Thymus (tissue), 11 donors: ENCODE measurements around the gene MOGAT3. TPM values are rescaled to one million over a fixed set of nuclear protein-coding genes. Genes with fewer than 3 reads are reported as not detected.
"Not testable (repeated sequence)": the region's sequence is repeated elsewhere in the genome, so short reads cannot be mapped to it uniquely, and the experiment has no call there.

Source experiments
- DNase-seq, 9 donors: peaks; one replicate each; pipeline ENCODE4 v3.0.0-alpha.2; 2013; ENCODE audit warnings: low spot score in 9 of 9, low read depth in 6 of 9, missing footprints in 1 of 9
- H3K27ac ChIP-seq, 2 donors: one replicate each; pipeline ENCODE4 v1.5.1; 2013; ENCODE audit warnings: control low read depth in 1 of 2, low read depth in 1 of 2, low read length in 1 of 2, mild to moderate bottlenecking in 1 of 2, moderate library complexity in 1 of 2
- H3K27me3 ChIP-seq, 2 donors: one replicate each; pipeline ENCODE4 v1.5.1; 2013; ENCODE audit warnings: low read length in 1 of 2; ENCODE audit not compliant: control insufficient read depth in 2 of 2, insufficient read depth in 1 of 2
- H3K36me3 ChIP-seq, 2 donors: one replicate each; pipeline ENCODE4 v1.5.1; 2013; ENCODE audit warnings: low read length in 1 of 2, mild to moderate bottlenecking in 1 of 2, moderate library complexity in 1 of 2; ENCODE audit not compliant: control insufficient read depth in 2 of 2, insufficient read depth in 2 of 2
- H3K4me1 ChIP-seq, 2 donors: one replicate each; pipeline ENCODE4 v1.5.1; 2013; ENCODE audit warnings: low read length in 2 of 2; ENCODE audit not compliant: control insufficient read depth in 2 of 2, insufficient read depth in 2 of 2
- H3K4me3 ChIP-seq, 2 donors: one replicate each; pipeline ENCODE4 v1.5.1; 2013; ENCODE audit warnings: low read length in 2 of 2, control low read depth in 1 of 2, mild to moderate bottlenecking in 1 of 2
- H3K9me3 ChIP-seq, 2 donors: one replicate each; pipeline ENCODE4 v1.5.1; 2013; ENCODE audit warnings: low read length in 1 of 2, mild to moderate bottlenecking in 1 of 2; ENCODE audit not compliant: control insufficient read depth in 2 of 2, insufficient read depth in 1 of 2
- WGBS: extraction: QIAGEN DNeasy Blood & Tissue Kit; methylation state at CpG from one replicate; pipeline ENCODE4 v1.1.7; 2013; 5-methylcytosine and 5-hydroxymethylcytosine counted together
- polyA plus RNA-seq: library from polyadenylated mRNA; stranded (reverse); fragments of 200-250 nt; gene quantifications from one replicate; pipeline ENCODE4 v1.2.3, GENCODE V29; 2013
- total RNA-seq: library from RNA; stranded (reverse); fragments of 120-200 nt; gene quantifications from one replicate; pipeline ENCODE4 v1.2.4, GENCODE V29; 2013
- donor health status: healthy.

MOGAT3 gene
- total and polyA plus RNA-seq, 2 donors, result 0.11 TPM; not detected in 1

DNA sequence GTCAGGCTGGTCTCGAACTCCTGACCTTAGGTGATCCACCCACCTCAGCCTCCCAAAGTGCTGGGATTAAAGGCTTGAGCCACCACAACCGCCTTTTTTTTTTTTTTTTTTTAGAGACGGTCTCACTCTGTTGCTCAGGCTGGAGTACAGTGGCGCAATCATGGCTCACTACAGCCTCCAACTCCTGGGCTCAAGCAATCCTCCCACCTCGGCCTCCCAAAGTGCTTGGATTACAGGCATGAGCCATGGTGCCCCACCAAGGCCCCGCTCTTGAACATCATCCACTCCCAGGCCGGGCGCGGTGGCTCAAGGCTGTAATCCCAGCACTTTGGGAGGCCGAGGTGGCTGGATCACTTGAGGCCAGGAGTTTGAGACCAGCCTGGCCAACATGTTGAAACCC lies 1.3 kb downstream of the MOGAT3 start:
- H3K4me3 ChIP-seq, DNase-seq, H3K4me1 ChIP-seq, H3K9me3 ChIP-seq, H3K27ac ChIP-seq, H3K36me3 ChIP-seq: not testable (repeated sequence)
- 96% methylated on average over 10 of the region's 10 CpGs for WGBS
- peaks cover 34 to 76% of the 10 kb centered on the region in 2 donors for H3K27me3 ChIP-seq

DNA sequence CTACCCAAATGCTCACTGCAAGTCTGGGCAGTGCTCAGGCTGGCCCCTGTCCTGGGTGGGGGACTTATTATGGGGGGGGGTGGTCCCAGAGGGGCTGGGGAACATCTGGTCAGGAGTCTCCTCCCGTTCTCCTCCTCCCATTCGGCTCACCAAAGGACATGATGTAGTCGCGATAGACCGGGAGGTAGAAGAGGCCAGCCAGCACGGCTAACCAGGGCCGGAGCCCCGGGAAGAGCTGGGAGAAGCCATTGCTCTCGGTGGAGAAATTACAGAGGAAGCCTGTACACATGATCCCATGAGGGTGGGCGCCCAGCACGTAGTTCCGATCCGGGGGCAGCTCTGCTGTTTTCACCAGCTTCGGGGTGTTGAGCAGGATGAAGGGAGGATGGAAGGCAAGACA lies 2.4 kb downstream of the MOGAT3 start:
- WGBS, result 77% methylated on average over 14 of the region's 14 CpGs
- no peaks in the 10 kb centered on the region for H3K4me1 ChIP-seq

DNA sequence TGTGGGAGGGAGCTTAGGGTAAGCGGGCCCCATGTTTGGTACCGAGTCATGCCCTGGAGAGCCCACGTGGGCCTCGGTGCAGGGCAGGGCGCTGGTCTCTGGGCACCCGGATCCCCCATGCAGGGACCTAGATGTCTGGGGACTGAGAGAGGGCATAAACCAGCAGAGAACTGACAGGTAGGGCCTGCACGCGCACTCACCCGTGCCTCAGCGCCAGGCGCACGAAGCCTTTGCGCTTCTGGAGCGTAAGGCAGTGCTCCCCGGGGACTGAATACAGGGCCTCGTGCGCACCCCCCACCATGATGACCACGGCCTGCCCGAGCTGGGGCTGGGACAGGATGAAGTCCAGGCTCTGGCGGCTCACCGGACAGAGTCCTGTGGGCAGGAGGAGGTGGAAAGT lies 2.8 kb downstream of the MOGAT3 start:
- Histone ChIP-seq H3K4me1 (no peaks in the 10 kb centered on the region), H3K9me3 (no peaks in the 10 kb centered on the region), H3K27ac (no peak overlapping the region), H3K36me3 (no peaks in the 10 kb centered on the region), H3K4me3 (no peak overlapping the region), H3K27me3 (peaks cover 27 to 68% of the 10 kb centered on the region in 2 donors)
- 74% methylated on average over 21 of the region's 21 CpGs for WGBS
- no peak for DNase-seq

More for the DNA sequence above, 2.4 kb downstream of the MOGAT3 start:
- Histone ChIP-seq H3K36me3 (no peaks in the 10 kb centered on the region), H3K27me3 (peaks cover 32 to 68% of the 10 kb centered on the region in 2 donors), H3K4me3 (no peak overlapping the region), H3K27ac (no peak overlapping the region), H3K9me3 (no peaks in the 10 kb centered on the region)
- DNase-seq, result no peak

DNA sequence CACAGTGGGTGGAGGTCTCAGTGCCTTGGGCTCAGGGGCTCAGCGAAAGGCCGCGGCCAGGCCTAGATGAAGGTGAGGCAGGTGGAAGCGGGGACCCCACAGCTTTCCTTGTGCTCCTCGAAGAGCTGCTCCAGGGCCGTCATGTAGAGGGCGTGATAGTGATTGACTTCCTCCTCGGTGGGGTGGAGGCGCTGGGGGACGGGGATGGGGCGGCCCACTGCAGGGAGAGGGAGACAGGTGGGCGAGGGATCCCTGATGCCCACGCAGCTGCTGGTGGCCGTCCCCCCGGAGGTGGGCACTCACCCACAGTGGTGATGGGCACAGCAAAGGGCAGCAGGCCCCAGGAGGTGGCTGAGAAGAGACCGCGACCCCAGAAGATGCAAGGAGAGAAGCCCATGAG lies 5.0 kb downstream of the MOGAT3 start:
- peaks cover 8 to 53% of the 10 kb centered on the region in 2 donors for H3K27me3 ChIP-seq
- DNase-seq, result no peak
- H3K4me3 ChIP-seq, result no peak overlapping the region
- H3K4me1 ChIP-seq, result no peaks in the 10 kb centered on the region
- WGBS, result 88% methylated on average over 17 of the region's 17 CpGs
- H3K9me3 ChIP-seq, result no peaks in the 10 kb centered on the region
- H3K36me3 ChIP-seq, result no peaks in the 10 kb centered on the region
- H3K27ac ChIP-seq, result no peak overlapping the region

DNA sequence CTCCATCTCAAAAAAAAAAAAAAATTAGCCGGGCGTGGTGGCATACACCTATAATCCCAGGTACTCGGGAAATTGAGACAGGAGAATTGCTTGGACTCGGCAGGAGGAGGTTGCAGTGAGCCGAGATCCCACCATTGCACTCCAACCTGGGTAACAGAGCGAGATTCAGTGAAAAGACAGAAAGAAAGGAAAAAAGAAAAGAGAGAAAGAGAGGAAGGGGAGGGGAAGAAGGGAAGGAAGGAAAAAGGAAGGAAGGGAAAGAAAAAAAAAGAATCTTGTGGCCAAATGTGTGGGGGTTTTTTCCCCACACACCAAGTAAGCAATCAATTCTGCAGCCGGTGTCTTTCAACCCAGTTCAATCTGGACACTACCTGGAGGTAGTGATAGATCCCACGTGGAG lies 11.7 kb downstream of the MOGAT3 start:
- H3K27me3 ChIP-seq, result peaks cover 0 to 21% of the 10 kb centered on the region in 2 donors

DNA sequence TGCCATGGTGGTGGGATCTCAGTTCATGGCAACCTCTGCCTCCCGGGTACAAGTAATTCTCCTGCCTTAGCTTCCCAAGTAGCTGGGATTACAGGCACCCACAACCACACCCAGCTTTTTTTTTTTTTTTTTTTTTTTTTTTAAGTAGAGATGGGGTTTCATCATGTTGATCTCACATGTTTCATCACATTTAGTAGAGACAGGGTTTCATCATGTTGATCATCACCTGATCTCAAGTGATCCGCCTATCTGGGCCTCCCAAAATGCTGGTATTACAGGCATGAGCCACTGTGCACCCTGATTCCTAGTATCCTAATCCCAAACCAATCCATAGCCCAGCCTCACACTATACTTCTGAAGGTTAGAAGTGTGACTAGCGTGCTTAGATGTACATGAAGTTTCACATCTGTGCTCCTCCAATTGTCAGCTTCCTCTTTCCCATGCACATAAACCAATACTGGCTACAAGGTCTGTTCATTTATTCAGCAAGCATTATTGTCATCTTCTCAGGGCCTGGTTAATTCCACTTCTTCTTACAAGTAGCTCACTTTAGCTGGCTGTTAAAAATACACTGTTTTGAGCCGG lies 13.9 kb downstream of the MOGAT3 start:
- DNase-seq, result no peak
- Histone ChIP-seq H3K27ac (no peak overlapping the region), H3K9me3 (no peaks in the 10 kb centered on the region), H3K4me3 (no peak overlapping the region), H3K27me3 (peaks cover 9 to 24% of the 10 kb centered on the region in 2 donors), H3K4me1 (no peaks in the 10 kb centered on the region), H3K36me3 (no peaks in the 10 kb centered on the region)
- WGBS, result 90% methylated on average over 4 of the region's 4 CpGs

More for the DNA sequence above, 11.7 kb downstream of the MOGAT3 start:
- DNase-seq, result no peak
- Histone ChIP-seq H3K4me1 (no peaks in the 10 kb centered on the region), H3K9me3 (no peaks in the 10 kb centered on the region), H3K36me3 (no peaks in the 10 kb centered on the region), H3K4me3 (no peak overlapping the region), H3K27ac (no peak overlapping the region)
- WGBS, result 90% methylated on average over 8 of the region's 8 CpGs

DNA sequence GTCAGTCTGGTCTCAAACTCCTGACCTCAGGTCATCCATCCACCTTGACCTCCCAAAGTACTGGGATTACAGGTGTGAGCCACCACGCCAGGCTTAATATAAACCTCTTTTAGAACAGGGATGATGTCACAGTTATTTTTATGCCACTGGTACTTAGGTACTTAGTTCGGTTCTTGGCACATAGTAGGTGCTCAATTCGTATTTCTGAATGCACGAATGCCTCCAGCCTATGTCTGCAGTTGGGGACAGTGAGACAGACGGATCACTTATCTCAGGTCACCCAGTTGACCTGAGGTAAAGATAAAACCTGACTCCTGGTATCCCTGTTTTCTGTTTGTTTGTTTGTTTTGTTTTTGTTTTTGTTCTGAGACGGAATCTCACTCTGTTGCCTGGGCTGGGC lies 14.6 kb downstream of the MOGAT3 start:
- Histone ChIP-seq H3K4me3 (no peak overlapping the region), H3K4me1 (no peaks in the 10 kb centered on the region), H3K27ac (no peak overlapping the region), H3K36me3 (no peaks in the 10 kb centered on the region), H3K9me3 (no peaks in the 10 kb centered on the region), H3K27me3 (peaks cover 14 to 31% of the 10 kb centered on the region in 2 donors)
- 86% methylated on average over 6 of the region's 6 CpGs for WGBS
- no peak for DNase-seq

DNA sequence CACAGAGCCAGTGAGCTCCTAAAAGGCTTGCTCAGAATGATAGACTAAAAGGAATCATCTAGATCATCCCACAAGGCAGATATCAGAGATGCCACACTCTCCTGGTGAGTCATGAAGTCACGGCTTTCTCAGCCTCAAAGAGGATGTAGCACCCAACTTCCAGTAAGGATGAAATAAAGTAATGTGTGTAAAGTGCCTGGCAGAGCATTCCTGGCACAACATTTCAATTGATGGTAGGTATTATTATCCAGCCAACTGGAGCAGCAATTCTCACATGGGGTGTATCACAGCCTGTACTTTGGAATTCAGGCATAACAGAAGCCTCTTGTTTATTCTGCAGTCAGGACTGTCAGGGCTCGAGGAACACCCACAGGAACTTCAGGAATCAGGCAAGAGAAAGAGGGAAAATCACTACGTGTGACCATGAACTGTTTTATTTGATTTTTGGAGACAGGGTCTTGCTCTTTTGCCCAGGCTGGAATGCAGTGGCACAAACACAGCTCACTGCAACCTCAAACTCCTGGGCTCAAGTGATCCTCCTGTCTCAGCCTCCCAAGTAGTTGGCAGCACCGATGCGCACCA lies 15.5 kb downstream of the MOGAT3 start:
- no peak overlapping the region for H3K4me3 ChIP-seq
- H3K4me1 ChIP-seq, result no peaks in the 10 kb centered on the region
- H3K9me3 ChIP-seq, result no peaks in the 10 kb centered on the region
- DNase-seq, result no peak
- 74% methylated on average over 5 of the region's 5 CpGs for WGBS
- no peak overlapping the region for H3K27ac ChIP-seq
- H3K36me3 ChIP-seq, result no peaks in the 10 kb centered on the region
- peaks cover 18 to 40% of the 10 kb centered on the region in 2 donors for H3K27me3 ChIP-seq

DNA sequence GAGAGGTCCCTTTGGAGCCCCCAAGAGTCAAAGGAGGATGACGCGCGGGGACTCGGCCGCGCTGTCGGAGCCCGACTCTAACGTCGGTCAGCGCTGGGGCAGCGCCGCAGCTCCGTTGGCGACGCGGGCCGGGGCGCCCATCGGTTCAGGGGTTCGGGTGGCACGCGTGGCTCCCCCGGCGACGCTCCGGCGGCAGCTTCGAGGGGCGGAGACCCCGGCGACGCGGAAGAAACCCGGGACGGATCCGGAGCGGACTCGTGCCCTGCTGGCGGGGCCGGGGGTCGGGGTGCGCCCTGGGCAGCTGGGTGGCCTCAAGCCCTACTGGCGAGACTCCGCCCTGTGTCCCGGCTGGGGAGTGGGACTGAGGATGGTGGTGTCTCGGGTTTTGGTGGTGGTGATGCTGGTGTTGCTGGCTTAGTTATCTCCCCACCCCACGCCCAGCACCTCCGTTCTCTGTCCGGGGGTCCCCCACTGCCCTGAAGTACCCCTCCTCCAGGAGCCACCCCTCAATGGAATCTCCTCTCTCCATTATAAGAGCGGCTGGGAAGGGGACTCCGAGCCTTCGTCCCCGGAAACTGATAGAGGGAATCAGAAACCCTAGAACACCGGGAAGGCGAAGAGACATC lies 20.6 kb downstream of the MOGAT3 start, which contains the start of gene NAT16:
NAT16 (minus strand) TSS at position 164 of the 626 bp plus-strand sequence. CDS start 5,486 bp downstream, outside the sequence.
- no peaks in the 10 kb centered on the region for H3K9me3 ChIP-seq
- H3K27me3 ChIP-seq, result peaks cover 60 to 90% of the 10 kb centered on the region in 2 donors
- no peak within 1 kb of the TSS for H3K27ac ChIP-seq
- H3K4me1 ChIP-seq, result no peaks in the 10 kb centered on the region
- WGBS, result 7% methylated on average over 56 of the region's 56 CpGs
- no peak within 1 kb of the TSS for H3K4me3 ChIP-seq
- H3K36me3 ChIP-seq, result no peaks in the 10 kb centered on the region
- DNase-seq, result no peak
